NCI-H82 treated with DMSO at 0.1 percent for 48 hours (cell line): Measurements from ENCODE around the gene GRK6.

Experiments
- DNase-seq: peaks from one replicate; lab custom pipeline; 2025; ENCODE audit not compliant: unreplicated experiment; lab: John Stamatoyannopoulos, UW

Gene GRK6

GRCh38 chr5:177425801-177426565, 493 bp upstream of the GRK6 start:
- peak; percentile 98 for DNase-seq

DNA sequence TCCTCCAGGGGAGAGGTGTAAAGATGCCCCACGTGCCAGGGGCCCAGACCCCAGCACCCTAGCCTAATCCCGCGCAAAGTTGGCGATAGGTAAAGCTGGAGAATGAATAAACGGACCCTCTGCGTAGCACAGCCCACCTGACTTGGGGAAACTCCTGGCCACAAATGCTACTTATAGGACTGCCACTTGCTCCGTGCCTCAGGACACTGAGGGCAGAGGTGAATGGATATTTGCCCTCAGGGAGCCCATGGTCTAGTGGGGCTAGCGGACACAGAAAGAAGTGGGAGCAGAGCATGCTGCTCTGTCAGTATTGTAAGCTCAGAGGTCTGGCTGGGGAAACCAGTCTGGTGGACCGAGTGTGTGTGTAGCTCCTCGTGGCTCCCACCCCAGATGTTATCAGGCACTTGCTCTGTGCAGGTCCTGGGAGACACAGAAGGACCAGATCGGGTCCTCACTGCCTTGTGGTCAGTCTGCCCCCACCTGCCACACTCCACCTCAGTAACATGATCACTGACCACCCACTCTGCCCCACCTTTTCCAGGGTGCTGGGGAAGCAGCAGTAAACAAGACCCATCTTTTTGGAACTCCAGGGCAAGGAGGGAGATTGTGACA, 841 bp downstream of the GRK6 start:
- DNase-seq, result no peak

- DNase-seq, result no peak
Observed at GRCh38 chr5:177427919-177428573, 1.6 kb downstream of the GRK6 start.

GRCh38 chr5:177428574-177429217, 2.2 kb downstream of the GRK6 start:
- no peak for DNase-seq

DNA sequence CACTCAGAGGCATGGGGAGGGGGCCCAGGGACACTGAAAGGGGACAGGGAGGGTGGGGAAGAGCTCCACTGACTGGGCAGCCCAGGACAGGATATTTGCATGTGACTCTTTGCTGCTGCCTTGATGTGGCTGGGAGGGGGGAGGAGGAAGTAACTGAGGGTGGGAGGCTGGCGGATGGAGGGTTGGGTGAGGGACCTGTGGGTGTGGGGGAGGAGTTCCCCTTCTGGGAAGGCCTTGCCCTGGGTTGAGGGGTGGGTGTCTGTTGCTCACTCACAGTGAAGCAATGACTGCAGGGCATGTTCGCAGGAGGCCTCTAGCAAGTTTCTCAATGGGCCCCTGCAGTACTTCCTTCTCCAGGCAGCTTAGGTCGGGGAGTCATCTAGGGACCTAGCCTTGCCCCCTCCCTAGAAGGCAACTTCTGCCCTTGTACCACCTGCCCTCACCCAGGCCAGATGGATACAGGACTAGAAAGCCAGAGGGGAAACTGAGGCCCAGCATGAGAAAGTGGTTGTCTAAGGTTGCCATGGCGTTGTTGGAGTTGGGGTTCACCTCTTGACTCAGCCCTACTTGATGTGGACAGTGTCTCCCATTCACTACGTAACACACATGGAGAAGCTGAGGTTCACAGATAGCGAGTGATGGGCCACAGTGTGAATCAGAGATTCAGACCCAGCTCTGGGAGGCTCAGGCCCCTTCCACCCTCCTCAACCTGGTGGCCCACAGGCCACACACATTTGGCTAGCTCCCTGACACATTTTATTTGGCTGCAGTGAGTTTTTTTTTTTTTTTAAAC, 3.0 kb downstream of the GRK6 start:
- DNase-seq, result no peak

DNA sequence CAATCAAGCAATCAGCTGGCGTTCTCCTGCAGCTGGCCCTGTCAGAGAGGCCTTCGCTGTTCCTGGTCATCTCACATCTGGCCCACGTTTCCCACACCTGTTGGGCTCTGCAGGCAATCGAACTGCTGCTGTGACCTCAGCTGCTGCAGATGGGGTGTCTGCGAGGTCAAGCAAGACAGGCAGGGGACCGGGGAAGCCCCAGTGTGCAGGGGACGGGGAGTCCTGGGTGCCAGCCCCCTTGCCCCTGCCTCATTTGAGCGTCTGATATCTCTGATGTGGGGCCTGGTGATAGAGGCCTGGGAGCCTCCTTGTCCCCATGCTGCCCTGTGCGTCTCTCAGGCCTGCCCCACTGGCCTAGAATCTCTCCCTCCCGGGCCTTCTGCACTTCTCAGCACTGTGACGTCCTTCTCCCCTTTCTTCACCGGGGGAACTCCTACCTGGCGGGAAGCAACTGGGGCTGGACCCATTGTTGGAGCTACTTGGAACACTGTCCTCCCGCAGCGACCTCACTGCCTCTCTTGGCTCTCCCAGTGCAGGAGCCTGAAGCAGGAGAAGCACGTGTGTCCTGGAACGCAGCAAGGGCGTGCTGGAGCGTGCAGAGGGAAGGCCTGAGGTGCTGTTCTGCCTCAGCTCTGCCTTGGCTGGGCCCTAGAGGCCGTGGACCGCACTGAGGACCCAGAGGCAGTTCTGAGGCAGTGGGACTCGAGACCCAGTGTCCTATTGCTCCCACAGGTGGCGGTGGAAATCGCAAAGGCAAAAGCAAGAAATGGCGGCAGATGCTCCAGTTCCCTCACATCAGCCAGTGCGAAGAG, 3.9 kb downstream of the GRK6 start:
- no peak for DNase-seq

GRCh38 chr5:177430972-177431316, 4.5 kb downstream of the GRK6 start:
- DNase-seq, result no peak

DNA sequence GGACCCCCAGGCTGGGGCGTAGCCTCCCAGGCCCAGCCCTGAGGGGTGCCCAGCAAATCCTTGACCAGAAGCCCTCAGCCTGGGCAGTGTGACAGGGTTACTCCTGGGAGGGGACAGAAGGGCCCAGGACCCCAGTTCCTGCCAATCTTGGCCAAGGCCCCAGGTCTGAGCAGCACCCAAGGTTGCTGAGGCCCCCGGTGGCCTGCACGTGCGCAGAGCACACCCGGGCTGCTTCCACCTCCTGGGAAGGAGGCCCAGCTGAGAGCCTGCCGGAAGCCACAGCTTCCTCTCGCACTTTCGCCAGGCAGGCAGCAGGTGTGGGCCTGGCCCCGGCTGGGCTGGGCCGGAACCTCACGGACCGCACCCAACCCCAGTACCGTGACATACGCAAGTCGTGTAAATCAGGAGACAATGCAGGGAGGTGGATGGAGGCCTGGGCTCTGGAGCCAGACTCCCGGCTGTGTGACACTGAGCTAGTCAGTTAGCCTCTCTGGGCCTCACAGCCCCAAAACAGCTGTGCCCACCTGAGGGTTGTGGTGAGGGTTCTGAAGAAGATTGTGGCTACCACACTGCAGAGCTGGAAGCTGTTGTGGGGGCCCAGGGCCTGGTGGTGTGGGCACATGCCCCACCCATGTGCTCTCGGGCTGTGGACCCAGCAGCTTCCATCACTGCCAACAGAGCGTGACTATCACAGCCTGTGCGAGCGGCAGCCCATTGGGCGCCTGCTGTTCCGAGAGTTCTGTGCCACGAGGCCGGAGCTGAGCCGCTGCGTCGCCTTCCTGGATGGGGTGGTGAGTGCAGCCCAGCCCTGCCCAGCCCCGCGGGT, 5.1 kb downstream of the GRK6 start:
- DNase-seq, result no peak

GRCh38 chr5:177432143-177432838, 5.8 kb downstream of the GRK6 start:
- DNase-seq, result no peak

DNA sequence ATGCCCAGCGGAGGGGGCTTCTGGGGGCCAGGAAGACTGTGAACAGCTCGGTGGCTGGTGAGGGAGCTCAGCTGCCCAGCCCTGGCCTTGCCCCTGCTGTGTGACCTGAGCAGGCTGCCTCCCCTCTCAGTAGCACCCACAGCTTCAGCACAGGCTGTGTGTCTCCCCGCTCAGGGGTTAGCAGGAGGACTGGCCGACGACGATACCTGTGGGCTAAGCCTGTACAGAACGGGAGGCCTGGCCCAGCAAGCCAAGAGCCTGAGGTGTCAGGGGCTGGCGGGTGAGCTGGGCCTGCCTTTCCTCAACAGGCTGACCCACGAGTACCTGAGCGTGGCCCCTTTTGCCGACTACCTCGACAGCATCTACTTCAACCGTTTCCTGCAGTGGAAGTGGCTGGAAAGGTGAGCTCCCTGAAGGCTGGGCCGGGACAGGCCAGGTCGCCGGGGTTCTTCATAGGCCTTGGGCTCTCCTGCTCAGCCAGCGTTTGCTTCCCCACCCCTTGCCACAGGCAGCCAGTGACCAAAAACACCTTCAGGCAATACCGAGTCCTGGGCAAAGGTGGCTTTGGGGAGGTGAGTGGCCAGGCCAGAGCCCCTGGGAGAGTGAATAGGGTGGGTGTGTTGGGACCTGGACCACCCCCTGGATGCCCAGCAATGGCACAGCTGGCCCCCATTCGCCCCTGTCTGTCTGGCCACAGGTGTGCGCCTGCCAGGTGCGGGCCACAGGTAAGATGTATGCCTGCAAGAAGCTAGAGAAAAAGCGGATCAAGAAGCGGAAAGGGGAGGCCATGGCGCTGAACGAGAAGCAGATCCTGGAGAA, 6.6 kb downstream of the GRK6 start:
- no peak for DNase-seq

DNA sequence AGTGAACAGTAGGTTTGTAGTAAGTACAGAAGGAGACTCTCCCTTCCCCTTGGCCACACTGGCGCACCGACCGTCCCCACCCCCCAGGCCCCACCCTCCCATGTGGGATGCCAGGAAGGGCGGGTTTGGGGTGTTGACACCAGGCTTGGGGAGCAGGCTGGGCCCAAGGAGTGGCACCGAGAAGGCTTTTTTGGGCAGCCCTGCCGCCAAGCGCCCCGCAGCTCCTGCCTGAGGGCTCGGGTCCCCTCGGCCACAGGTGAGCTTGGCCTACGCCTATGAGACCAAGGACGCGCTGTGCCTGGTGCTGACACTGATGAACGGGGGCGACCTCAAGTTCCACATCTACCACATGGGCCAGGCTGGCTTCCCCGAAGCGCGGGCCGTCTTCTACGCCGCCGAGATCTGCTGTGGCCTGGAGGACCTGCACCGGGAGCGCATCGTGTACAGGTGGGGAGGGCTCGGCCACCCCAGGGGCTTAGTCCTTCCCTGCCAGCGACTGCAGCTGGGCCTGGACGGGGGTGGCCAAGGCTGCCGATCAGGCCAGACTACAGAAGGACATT, 7.3 kb downstream of the GRK6 start:
- DNase-seq, result no peak

DNA sequence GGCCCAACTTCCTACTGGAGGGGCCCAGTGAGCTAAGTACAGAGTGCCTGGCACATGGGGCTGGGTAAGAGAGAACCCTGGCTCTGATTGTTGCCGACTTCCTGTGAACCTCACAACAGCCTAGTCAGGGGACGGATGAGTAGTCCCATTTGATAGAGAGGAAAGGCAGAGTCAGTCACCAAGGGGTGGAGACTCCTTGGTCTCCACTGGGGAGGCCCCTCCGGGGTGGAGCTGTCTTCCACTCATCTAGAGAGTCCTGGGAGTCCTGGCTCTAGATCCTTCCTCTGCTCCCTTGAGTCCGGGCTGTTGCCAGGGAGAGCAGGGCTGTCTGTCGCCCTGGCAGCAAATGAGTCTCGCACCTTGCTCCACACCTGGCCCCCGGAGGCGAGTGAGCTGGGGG, 8.0 kb downstream of the GRK6 start:
- no peak for DNase-seq

GRCh38 chr5:177434942-177435738, 8.7 kb downstream of the GRK6 start:
- no peak for DNase-seq

- DNase-seq, result no peak
Observed at GRCh38 chr5:177435847-177436536, 9.5 kb downstream of the GRK6 start.

GRCh38 chr5:177437623-177438022, 11.1 kb downstream of the GRK6 start:
- DNase-seq, result no peak

DNA sequence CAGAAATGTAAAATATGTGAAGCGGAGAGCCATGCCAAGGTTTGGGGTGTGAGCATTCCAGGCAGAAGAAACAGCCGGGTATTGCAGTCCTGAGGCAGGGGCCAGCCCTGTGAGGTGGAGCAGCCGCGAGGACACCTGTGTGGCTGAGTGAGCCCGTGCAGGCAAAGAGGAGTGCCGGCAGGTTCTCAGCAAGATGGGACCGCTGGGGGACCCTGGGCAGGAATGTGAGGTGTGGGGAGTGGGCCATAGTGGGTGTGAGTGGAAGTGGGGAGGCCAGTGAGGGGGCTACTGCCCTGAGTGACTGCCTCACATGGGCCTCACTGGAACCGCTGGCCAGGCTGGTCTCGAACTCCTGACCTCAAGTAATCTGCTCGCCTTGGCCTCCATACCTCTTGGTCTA, 12.0 kb downstream of the GRK6 start:
- no peak for DNase-seq
